ENCODE measurements around the gene TPM2. TPM values are rescaled to one million over a fixed set of nuclear protein-coding genes. Genes with fewer than 3 reads are reported as not detected.

Gene TPM2
- total and polyA plus RNA-seq, 10 of the 15 experiments (the other 5 are each of a cell fraction or from before 2014, with no cell fraction given): 0.11 to 9.3 (median 1.1) TPM

GRCh38 chr9:35731415-35732184 is 41.9 kb upstream of the TPM2 start:
- no peaks in the 10 kb centered on the region for H4K20me1 ChIP-seq (ENCODE audit: control insufficient read depth, insufficient read depth)
- no peaks in the 10 kb centered on the region for H3K9me3 ChIP-seq (replicated peaks; ENCODE audit: control insufficient read depth, insufficient read depth, low read length)
- peak overlapping the region; percentile 99 for H3K4me2 ChIP-seq (ENCODE audit: control insufficient read depth, insufficient read depth)
- peaks cover 2 to 5% of the 10 kb centered on the region in 2 experiments; a peak in 3 of 4 replicates for H3K36me3 ChIP-seq (ENCODE audit: control insufficient read depth in 2 of 2, insufficient read depth in 2 of 2, low read length in 1 of 2)
- FAIRE-seq (no peak), ATAC-seq (no peak), DNase-seq (ENCODE audit: low read depth, low spot score) (no peak)
- ChIA-PET POLR2A (interaction anchor here (0.6 to 8.1 kb wide), 24 partner anchors 10 to 617 kb away, joined by 3 to 163 read pairs (median 5); partner anchors contain the start of genes ARHGEF39, CCDC107, GBA2 and HINT2), SMC1A (ENCODE audit: uncharacterized antibody, unreplicated experiment) (interaction anchor here (0.8 to 8.0 kb wide), 11 partner anchors 16 to 116 kb away, joined by 3 to 145 read pairs (median 7); partner anchors contain the start of genes ARHGEF39, CCDC107, CD72 and GBA2), CTCF (interaction anchor here (0.6 to 9.5 kb wide), 22 partner anchors 14 to 618 kb away, joined by 3 to 183 read pairs (median 5); partner anchors contain the start of genes ARHGEF39, CCDC107, GBA2 and HINT2), RAD21 (ENCODE audit: unreplicated experiment) (interaction anchor here (0.7 to 8.6 kb wide), 18 partner anchors 13 to 616 kb away, joined by 3 to 133 read pairs (median 5); partner anchors contain the start of genes ARHGEF39, ATOSB, CCDC107 and CD72)
- H3K9ac ChIP-seq (ENCODE audit: control insufficient read depth, insufficient read depth, low read length): peak overlapping the region; percentile 90
- intact Hi-C loops (cut with micrococcal nuclease; ENCODE audit: unreplicated experiment): loop anchor here (1.0 to 10.0 kb wide), 5 partner anchors 17 to 617 kb away; partner anchors contain the start of genes ATOSB and HINT2
- peak overlapping the region; percentile 92 for H3K27ac ChIP-seq (ENCODE audit: control insufficient read depth, insufficient read depth)
- H3K4me3 ChIP-seq: peak overlapping the region; percentile 93
- no peaks in the 10 kb centered on the region for H3K27me3 ChIP-seq (replicated peaks in 1 of 2; ENCODE audit: control insufficient read depth in 2 of 2, insufficient read depth in 2 of 2, low read length in 1 of 2)
- H3K79me2 ChIP-seq (ENCODE audit: control insufficient read depth, insufficient read depth, low read length): peaks cover 66% of the 10 kb centered on the region
- under 1% methylated on average over 30 of the region's 47 CpGs for WGBS (ENCODE audit: insufficient coverage, insufficient replicate concordance, low lambda C conversion rate, missing lambda C conversion rate)
- in situ Hi-C loops (cut with MboI): loop anchor here (10.0 kb wide), 1 partner anchor 627 kb away; the partner anchor contains the start of gene STOML2
- peak overlapping the region; percentile 42; the same call in 1 of the 2 replicates for H2AFZ ChIP-seq (ENCODE audit: control insufficient read depth, low read depth, low read length)
- peaks cover 23% of the 10 kb centered on the region for H3K4me1 ChIP-seq (ENCODE audit: control insufficient read depth, insufficient read depth, low read length)
- BruUV-seq (replicated peaks): TSS peak; percentile 69
- TF ChIP-seq PAX8 (IDR thresholded peaks at IDR 0.05): no peak
- TF ChIP-seq DPF2 (IDR thresholded peaks at IDR 0.05): peak; percentile 6; the same call in 1 of the 2 replicates
- no peak for TF ChIP-seq MEF2B (IDR thresholded peaks at IDR 0.05; ENCODE audit: partially characterized antibody, poor library complexity, severe bottlenecking)
- no peak for TF ChIP-seq ELK1 (IDR thresholded peaks at IDR 0.05; ENCODE audit: low read depth, low read length)
- TF ChIP-seq SREBF1 (IDR thresholded peaks at IDR 0.05; ENCODE audit: low read length): no peak
- TF ChIP-seq RB1 (IDR thresholded peaks at IDR 0.05; ENCODE audit: borderline replicate concordance): no peak
- no peak for TF ChIP-seq FOXK2 (IDR thresholded peaks at IDR 0.05)
- no peak for TF ChIP-seq TBL1XR1 (IDR thresholded peaks at IDR 0.05; ENCODE audit: low read depth, low read length)
- peak; percentile 70 for TF ChIP-seq NR2C1 (IDR thresholded peaks at IDR 0.05)
- 0 out of 4 replicates have a peak, but pooled peaks of 1 of the 2 experiments have one; percentile 12 for TF ChIP-seq EP300 (IDR thresholded peaks at IDR 0.05; ENCODE audit: borderline replicate concordance in 1 of 2, control insufficient read depth in 1 of 2, low read depth in 2 of 2, low read length in 2 of 2)
- no peak for TF ChIP-seq SUPT20H (IDR thresholded peaks at IDR 0.05; ENCODE audit: borderline replicate concordance, control insufficient read depth, low read depth, low read length)
- no peak for TF ChIP-seq ZNF622 (IDR thresholded peaks at IDR 0.05)
- TF ChIP-seq BCL3 (IDR thresholded peaks at IDR 0.05; ENCODE audit: borderline replicate concordance, insufficient read depth, low read depth, low read length, poor library complexity, severe bottlenecking): no peak
- TF ChIP-seq ATF7 (IDR thresholded peaks at IDR 0.05; ENCODE audit: low read depth): peak; percentile 63
- TF ChIP-seq NKRF (conservative IDR thresholded peaks at IDR 0.05): peak; percentile 43
- TF ChIP-seq POLR2AphosphoS2 (IDR thresholded peaks at IDR 0.05; ENCODE audit: low read depth, low read length): no peak
- TF ChIP-seq SMAD1 (IDR thresholded peaks at IDR 0.05; ENCODE audit: low read depth, partially characterized antibody): no peak
- no peak for TF ChIP-seq IKZF1 (conservative IDR thresholded peaks at IDR 0.05)
